ENCODE data around the gene HPGDS. TPM values are rescaled to one million over a fixed set of nuclear protein-coding genes. Genes with fewer than 3 reads are reported as not detected.
"Not testable (repeated sequence)": the region's sequence is repeated elsewhere in the genome, so short reads cannot be mapped to it uniquely, and the experiment has no call there.

Gene HPGDS
- total RNA-seq, 1 donor from 2014 or later, result 7.3 TPM

GRCh38 chr4:94334476-94334875, 8.2 kb downstream of the HPGDS start:
- Histone ChIP-seq H3K27ac (ENCODE audit: low read depth, low read length) (no peak overlapping the region), H3K9ac (ENCODE audit: low read depth in 1 of 3, low read length in 3 of 3) (no peak overlapping the region), H3K4me3 (ENCODE audit: low read length in 3 of 3) (no peak overlapping the region), H3K27me3 (ENCODE audit: control insufficient read depth in 3 of 3, insufficient read depth in 3 of 3, low read length in 3 of 3) (no peaks in the 10 kb centered on the region), H3K9me3 (ENCODE audit: control insufficient read depth in 3 of 3, low read length in 3 of 3) (no peaks in the 10 kb centered on the region), H3K36me3 (ENCODE audit: control insufficient read depth in 3 of 3, insufficient read depth in 3 of 3, low read length in 3 of 3) (no peaks in the 10 kb centered on the region), H3K4me1 (ENCODE audit: control insufficient read depth in 3 of 3, insufficient read depth in 3 of 3, low read length in 3 of 3) (peaks cover 4 to 5% (median 5%) of the 10 kb centered on the region in 3 donors)

GRCh38 chr4:94333866-94334265, 8.8 kb downstream of the HPGDS start:
- Histone ChIP-seq H3K36me3 (ENCODE audit: control insufficient read depth in 3 of 3, insufficient read depth in 3 of 3, low read length in 3 of 3) (no peaks in the 10 kb centered on the region), H3K9ac (ENCODE audit: low read depth in 1 of 3, low read length in 3 of 3) (no peak overlapping the region), H3K27me3 (ENCODE audit: control insufficient read depth in 3 of 3, insufficient read depth in 3 of 3, low read length in 3 of 3) (no peaks in the 10 kb centered on the region), H3K27ac (ENCODE audit: low read depth, low read length) (no peak overlapping the region), H3K4me1 (ENCODE audit: control insufficient read depth in 3 of 3, insufficient read depth in 3 of 3, low read length in 3 of 3) (peaks cover 4 to 5% (median 5%) of the 10 kb centered on the region in 3 donors), H3K4me3 (ENCODE audit: low read length in 3 of 3) (no peak overlapping the region), H3K9me3 (ENCODE audit: control insufficient read depth in 3 of 3, low read length in 3 of 3) (no peaks in the 10 kb centered on the region)

GRCh38 chr4:94332983-94333590, 9.5 kb downstream of the HPGDS start:
- Histone ChIP-seq H3K9me3 (ENCODE audit: control insufficient read depth in 3 of 3, low read length in 3 of 3) (no peaks in the 10 kb centered on the region), H3K36me3 (ENCODE audit: control insufficient read depth in 3 of 3, insufficient read depth in 3 of 3, low read length in 3 of 3) (no peaks in the 10 kb centered on the region), H3K9ac (ENCODE audit: low read depth in 1 of 3, low read length in 3 of 3) (no peak overlapping the region)

GRCh38 chr4:94329933-94330332, 12.7 kb downstream of the HPGDS start:
- H3K27me3 ChIP-seq (ENCODE audit: control insufficient read depth in 3 of 3, insufficient read depth in 3 of 3, low read length in 3 of 3), result no peaks in the 10 kb centered on the region
- H3K4me3 ChIP-seq (ENCODE audit: low read length in 3 of 3), result no peak overlapping the region
- H3K27ac ChIP-seq (ENCODE audit: low read depth, low read length), result no peak overlapping the region
- H3K9me3 ChIP-seq (ENCODE audit: control insufficient read depth in 3 of 3, low read length in 3 of 3), result peaks cover 5 to 8% (median 7%) of the 10 kb centered on the region in 3 donors
- H3K4me1 ChIP-seq (ENCODE audit: control insufficient read depth in 3 of 3, insufficient read depth in 3 of 3, low read length in 3 of 3), result peaks cover 2 to 3% (median 2%) of the 10 kb centered on the region in 3 donors
- H3K9ac ChIP-seq (ENCODE audit: low read depth in 1 of 3, low read length in 3 of 3), result no peak overlapping the region
- no peaks in the 10 kb centered on the region for H3K36me3 ChIP-seq (ENCODE audit: control insufficient read depth in 3 of 3, insufficient read depth in 3 of 3, low read length in 3 of 3)

More at GRCh38 chr4:94332983-94333590, 9.5 kb downstream of the HPGDS start:
- no peak overlapping the region for H3K27ac ChIP-seq (ENCODE audit: low read depth, low read length)
- no peak overlapping the region for H3K4me3 ChIP-seq (ENCODE audit: low read length in 3 of 3)
- no peaks in the 10 kb centered on the region for H3K27me3 ChIP-seq (ENCODE audit: control insufficient read depth in 3 of 3, insufficient read depth in 3 of 3, low read length in 3 of 3)
- H3K4me1 ChIP-seq (ENCODE audit: control insufficient read depth in 3 of 3, insufficient read depth in 3 of 3, low read length in 3 of 3), result peaks cover 4 to 5% (median 5%) of the 10 kb centered on the region in 3 donors

GRCh38 chr4:94325835-94326234, 16.8 kb downstream of the HPGDS start:
- Histone ChIP-seq H3K27me3 (ENCODE audit: control insufficient read depth in 3 of 3, insufficient read depth in 3 of 3, low read length in 3 of 3) (no peaks in the 10 kb centered on the region), H3K4me1 (ENCODE audit: control insufficient read depth in 3 of 3, insufficient read depth in 3 of 3, low read length in 3 of 3) (no peaks in the 10 kb centered on the region), H3K4me3 (ENCODE audit: low read length in 3 of 3) (no peak overlapping the region), H3K36me3 (ENCODE audit: control insufficient read depth in 3 of 3, insufficient read depth in 3 of 3, low read length in 3 of 3) (no peaks in the 10 kb centered on the region), H3K27ac (ENCODE audit: low read depth, low read length) (no peak overlapping the region), H3K9ac (ENCODE audit: low read depth in 1 of 3, low read length in 3 of 3) (no peak overlapping the region), H3K9me3 (ENCODE audit: control insufficient read depth in 3 of 3, low read length in 3 of 3) (peaks cover 5 to 8% (median 7%) of the 10 kb centered on the region in 3 donors)

- not testable (repeated sequence) for H3K4me1 ChIP-seq (ENCODE audit: control insufficient read depth in 3 of 3, insufficient read depth in 3 of 3, low read length in 3 of 3); H3K9ac ChIP-seq (ENCODE audit: low read depth in 1 of 3, low read length in 3 of 3); H3K27me3 ChIP-seq (ENCODE audit: control insufficient read depth in 3 of 3, insufficient read depth in 3 of 3, low read length in 3 of 3); H3K36me3 ChIP-seq (ENCODE audit: control insufficient read depth in 3 of 3, insufficient read depth in 3 of 3, low read length in 3 of 3); H3K27ac ChIP-seq (ENCODE audit: low read depth, low read length); H3K4me3 ChIP-seq (ENCODE audit: low read length in 3 of 3); H3K9me3 ChIP-seq (ENCODE audit: control insufficient read depth in 3 of 3, low read length in 3 of 3)
Measured at GRCh38 chr4:94319927-94320326, 22.7 kb downstream of the HPGDS start.

GRCh38 chr4:94307231-94307871, 35.3 kb downstream of the HPGDS start:
- no peaks in the 10 kb centered on the region for H3K27me3 ChIP-seq (ENCODE audit: control insufficient read depth in 3 of 3, insufficient read depth in 3 of 3, low read length in 3 of 3)
- H3K9me3 ChIP-seq (ENCODE audit: control insufficient read depth in 3 of 3, low read length in 3 of 3), result no peaks in the 10 kb centered on the region
- no peak overlapping the region for H3K4me3 ChIP-seq (ENCODE audit: low read length in 3 of 3)
- H3K4me1 ChIP-seq (ENCODE audit: control insufficient read depth in 3 of 3, insufficient read depth in 3 of 3, low read length in 3 of 3), result peaks cover 0 to 6% (median 0%) of the 10 kb centered on the region in 3 donors
- H3K9ac ChIP-seq (ENCODE audit: low read depth in 1 of 3, low read length in 3 of 3), result no peak overlapping the region
- H3K36me3 ChIP-seq (ENCODE audit: control insufficient read depth in 3 of 3, insufficient read depth in 3 of 3, low read length in 3 of 3), result no peaks in the 10 kb centered on the region
- no peak overlapping the region for H3K27ac ChIP-seq (ENCODE audit: low read depth, low read length)

- H3K27ac ChIP-seq (ENCODE audit: low read depth, low read length), result no peak overlapping the region
- no peaks in the 10 kb centered on the region for H3K27me3 ChIP-seq (ENCODE audit: control insufficient read depth in 3 of 3, insufficient read depth in 3 of 3, low read length in 3 of 3)
- H3K36me3 ChIP-seq (ENCODE audit: control insufficient read depth in 3 of 3, insufficient read depth in 3 of 3, low read length in 3 of 3), result no peaks in the 10 kb centered on the region
- H3K4me1 ChIP-seq (ENCODE audit: control insufficient read depth in 3 of 3, insufficient read depth in 3 of 3, low read length in 3 of 3), result peaks cover 0 to 6% (median 0%) of the 10 kb centered on the region in 3 donors
- H3K9me3 ChIP-seq (ENCODE audit: control insufficient read depth in 3 of 3, low read length in 3 of 3), result no peaks in the 10 kb centered on the region
- no peak overlapping the region for H3K9ac ChIP-seq (ENCODE audit: low read depth in 1 of 3, low read length in 3 of 3)
- no peak overlapping the region for H3K4me3 ChIP-seq (ENCODE audit: low read length in 3 of 3)
Measured at GRCh38 chr4:94306713-94307112, 35.9 kb downstream of the HPGDS start.

- no peak overlapping the region for H3K9ac ChIP-seq (ENCODE audit: low read depth in 1 of 3, low read length in 3 of 3)
Measured at GRCh38 chr4:94305466-94306225, 37.0 kb downstream of the HPGDS start.

More at GRCh38 chr4:94305466-94306225, 37.0 kb downstream of the HPGDS start:
- no peak overlapping the region for H3K27ac ChIP-seq (ENCODE audit: low read depth, low read length)
- H3K9me3 ChIP-seq (ENCODE audit: control insufficient read depth in 3 of 3, low read length in 3 of 3), result no peaks in the 10 kb centered on the region
- H3K27me3 ChIP-seq (ENCODE audit: control insufficient read depth in 3 of 3, insufficient read depth in 3 of 3, low read length in 3 of 3), result no peaks in the 10 kb centered on the region
- H3K4me3 ChIP-seq (ENCODE audit: low read length in 3 of 3), result no peak overlapping the region
- H3K4me1 ChIP-seq (ENCODE audit: control insufficient read depth in 3 of 3, insufficient read depth in 3 of 3, low read length in 3 of 3), result peaks cover 0 to 6% (median 0%) of the 10 kb centered on the region in 3 donors
- no peaks in the 10 kb centered on the region for H3K36me3 ChIP-seq (ENCODE audit: control insufficient read depth in 3 of 3, insufficient read depth in 3 of 3, low read length in 3 of 3)

Data from skeletal muscle tissue (tissue), 4 donors.